ENCODE measurements around the gene MAPK6.

GRCh38 chr15:51969728-51970127, 49.3 kb upstream of the MAPK6 start:
- TF ChIP-seq CTCF (IDR thresholded peaks at IDR 0.05; ENCODE audit: low read length) (no peak), EZH2 (IDR thresholded peaks at IDR 0.05; ENCODE audit: borderline replicate concordance, low read length) (no peak)
